Sigmoid colon (tissue), 4 donors: ENCODE results near the gene MTF1.

Source experiments
- CTCF ChIP-seq, 4 experiments: fragments of 450-650 bp in 3 of 4; fragments of 200-600 bp in 1 of 4; IDR thresholded peaks; one replicate each; pipeline ENCODE4 v1.5.1; 2016 to 2019; ENCODE audit warnings: antibody characterized with exemption in 4 of 4, mild to moderate bottlenecking in 3 of 4, moderate library complexity in 2 of 4
- EP300 ChIP-seq, 4 donors: sonication (generic); formaldehyde crosslinking; IDR thresholded peaks; one replicate each; pipeline ENCODE4 v1.6.1; 2017; ENCODE audit warnings: antibody characterized with exemption in 4 of 4
- POLR2A ChIP-seq, 2 donors: fragments of 450-650 bp; IDR thresholded peaks; one replicate each; pipeline ENCODE4 v1.6.1; 2016; ENCODE audit warnings: antibody characterized with exemption in 2 of 2, mild to moderate bottlenecking in 2 of 2, moderate library complexity in 2 of 2
- POLR2AphosphoS5 ChIP-seq, 4 donors: sonication (generic); formaldehyde crosslinking; IDR thresholded peaks; one replicate each; pipeline ENCODE4 v1.6.1; 2017; ENCODE audit warnings: antibody characterized with exemption in 4 of 4

GRCh38 chr1:37862330-37862729 is 2.9 kb upstream of the MTF1 start:
- TF ChIP-seq POLR2A (IDR thresholded peaks at IDR 0.05) (no peak), CTCF (IDR thresholded peaks at IDR 0.05) (no peak), POLR2AphosphoS5 (IDR thresholded peaks at IDR 0.05) (no peak), EP300 (IDR thresholded peaks at IDR 0.05) (no peak)
